GM19455 (cell line): ENCODE data around the gene GAS7.

ENCODE experiments used
- ATAC-seq: cut with Tn5 transposase; IDR thresholded peaks from one replicate; pipeline ENCODE4 v1.9.1; 2021; ENCODE audit not compliant: unreplicated experiment

Gene GAS7

DNA sequence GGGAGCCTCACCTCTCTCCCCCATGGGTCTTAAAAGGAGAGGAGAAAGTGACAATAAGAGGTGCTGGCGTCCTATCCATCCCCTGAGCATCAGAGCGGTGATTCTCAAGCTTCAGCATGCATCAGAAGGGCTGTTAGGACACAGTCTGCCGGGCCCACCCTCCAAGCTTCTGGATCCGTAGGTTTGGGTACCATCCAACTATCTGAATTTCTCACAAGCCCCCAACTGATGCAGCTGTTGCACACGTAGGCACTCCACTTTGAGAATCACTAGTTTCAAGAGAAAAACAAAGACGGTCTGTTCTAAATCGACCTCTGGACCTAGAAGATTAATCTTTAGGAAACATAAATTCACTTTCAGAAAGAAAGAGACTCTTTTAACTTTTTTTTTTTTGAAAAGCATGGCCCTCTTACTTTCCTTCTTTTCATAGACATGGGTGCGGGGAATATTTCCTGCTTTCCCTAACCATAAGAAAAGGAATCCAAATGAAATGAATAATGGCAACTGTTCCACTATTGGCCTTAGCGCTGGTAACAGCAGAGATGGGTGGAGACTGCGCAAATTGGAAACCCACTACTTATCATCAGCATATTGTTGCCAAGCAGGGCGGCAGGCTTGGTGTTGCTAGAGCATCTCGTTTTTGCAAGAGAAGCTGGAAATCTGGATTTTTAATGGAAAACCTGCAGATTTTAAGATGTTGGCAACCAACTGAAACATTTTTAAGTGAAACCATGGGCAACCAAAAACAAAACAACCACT is 144.4 kb downstream of the GAS7 start:
- no peak for ATAC-seq

DNA sequence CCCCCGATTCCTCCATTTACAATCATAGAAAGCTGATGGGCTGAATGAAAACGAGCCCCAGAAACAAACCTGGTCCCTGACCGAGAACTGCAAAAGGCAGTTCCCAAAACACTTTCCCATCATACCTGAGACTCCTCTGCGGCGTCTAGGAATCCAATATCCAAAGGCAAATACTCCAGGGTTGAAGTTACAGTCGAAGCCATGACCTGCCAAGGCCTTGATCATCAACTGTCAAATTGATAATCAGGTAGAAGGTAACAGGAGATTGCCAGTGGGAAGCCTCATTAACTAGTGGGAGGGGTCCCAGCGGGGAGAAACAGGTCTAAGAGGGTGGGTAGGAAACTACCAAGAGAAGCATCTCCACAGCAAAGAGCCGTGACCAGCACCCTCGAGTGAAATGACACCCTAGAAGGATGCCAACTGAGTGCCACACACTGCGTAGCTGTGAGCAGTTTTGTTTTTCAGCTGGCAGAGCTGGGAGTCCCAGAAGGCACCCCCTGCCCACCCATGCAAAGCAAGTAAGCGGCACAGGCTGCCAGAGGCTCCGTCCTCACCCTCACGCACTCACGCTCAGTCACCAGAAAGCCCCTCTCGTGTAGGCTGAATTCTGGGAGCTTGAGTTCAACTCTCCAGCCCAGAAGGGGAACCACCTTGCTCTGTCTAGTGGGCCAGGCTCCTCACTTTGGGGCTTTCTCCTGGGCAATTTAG is 146.1 kb downstream of the GAS7 start:
- no peak for ATAC-seq

DNA sequence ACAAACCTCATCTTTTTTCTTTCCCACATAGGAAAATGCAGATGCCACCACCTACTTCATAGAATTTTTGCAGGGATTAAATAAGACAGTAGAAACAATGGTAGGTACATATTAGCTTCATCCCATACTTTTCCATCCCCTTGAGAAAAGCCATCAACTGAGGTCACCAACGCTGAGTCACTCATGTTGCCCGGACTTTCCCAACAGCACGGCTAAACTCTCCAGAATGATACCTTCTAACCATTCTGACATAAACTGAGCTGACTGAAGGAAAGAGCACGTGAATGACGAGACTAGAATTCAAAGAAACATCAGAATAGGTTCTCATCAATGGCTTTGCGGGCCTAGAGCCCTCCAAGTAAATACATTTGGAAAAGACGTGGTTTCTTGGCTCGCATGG is 147.3 kb downstream of the GAS7 start:
- ATAC-seq: no peak

DNA sequence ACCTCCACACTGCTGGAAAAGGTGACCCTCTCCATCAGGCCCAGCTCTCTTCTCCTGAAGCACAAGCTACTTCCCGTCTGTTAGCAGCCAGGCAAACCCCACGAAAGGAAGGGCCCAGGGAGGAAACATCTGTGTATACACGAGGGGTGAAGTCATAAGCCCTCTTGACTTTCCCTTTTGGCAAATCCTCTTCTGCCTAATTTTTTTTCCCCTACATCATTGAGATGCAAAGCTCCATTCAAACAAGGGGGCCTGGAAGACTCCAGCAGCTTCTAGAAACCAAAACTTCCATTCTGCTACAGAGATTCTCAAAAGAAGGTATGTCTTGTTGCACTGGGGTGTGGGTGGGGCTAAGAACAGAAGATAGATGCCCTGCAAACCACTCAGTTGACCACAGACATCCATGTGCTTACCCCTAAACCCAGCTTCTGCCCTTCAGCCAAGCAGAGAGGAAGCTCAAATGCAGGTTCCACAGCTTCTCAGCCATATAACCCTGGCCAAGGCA is 147.8 kb downstream of the GAS7 start:
- peak; percentile 43 for ATAC-seq

GRCh38 chr17:10048629-10049350 is 149.6 kb downstream of the GAS7 start:
- ATAC-seq: no peak

DNA sequence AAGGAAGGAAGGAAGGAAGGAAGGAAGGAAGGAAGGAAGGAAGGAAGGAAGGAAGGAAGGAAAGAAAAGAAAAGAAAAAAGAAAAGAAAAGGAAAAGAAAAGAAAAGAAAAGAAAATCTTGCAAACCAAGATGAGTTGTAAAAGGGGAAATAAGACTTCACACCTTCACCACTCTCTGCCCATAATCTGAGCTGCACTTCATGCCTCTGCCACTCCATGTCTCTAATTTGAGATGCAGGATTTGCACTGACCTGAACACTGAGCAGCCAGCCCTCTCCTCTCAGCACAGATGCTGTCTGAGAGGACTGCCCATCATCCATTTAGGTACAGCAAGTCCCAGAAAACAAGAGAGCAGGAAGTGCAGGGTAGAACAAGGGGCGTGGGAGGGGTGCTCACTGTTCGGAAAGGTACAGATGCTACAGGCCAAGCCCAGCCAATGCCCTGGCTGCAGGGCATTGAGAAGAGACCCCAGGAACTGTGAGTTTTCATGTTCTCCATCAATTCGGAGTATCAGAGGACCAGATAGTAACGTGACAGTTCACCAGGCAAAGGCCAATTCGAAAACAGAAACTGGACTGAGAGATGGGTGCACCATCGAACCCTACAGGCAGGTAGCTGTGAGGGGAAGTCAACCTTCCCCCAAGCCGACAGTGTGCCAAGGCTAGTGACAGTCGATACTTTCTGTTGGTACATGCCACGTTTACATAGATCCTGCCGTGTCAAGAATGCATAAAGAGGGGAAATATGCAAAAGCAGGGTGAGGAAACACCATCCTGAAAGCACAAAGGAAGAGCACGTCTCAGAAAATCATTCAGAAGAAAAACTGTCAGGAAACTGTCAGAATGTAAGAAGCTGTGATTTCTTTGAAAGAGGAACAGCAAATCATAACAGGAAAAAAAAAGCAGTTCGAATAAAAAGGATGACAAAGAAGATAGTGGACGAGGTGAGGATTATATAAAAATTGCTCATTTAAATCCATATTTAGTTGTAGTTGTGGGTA is 151.3 kb downstream of the GAS7 start:
- no peak for ATAC-seq

- ATAC-seq: no peak
Observed at GRCh38 chr17:10045871-10046658, 152.3 kb downstream of the GAS7 start.

DNA sequence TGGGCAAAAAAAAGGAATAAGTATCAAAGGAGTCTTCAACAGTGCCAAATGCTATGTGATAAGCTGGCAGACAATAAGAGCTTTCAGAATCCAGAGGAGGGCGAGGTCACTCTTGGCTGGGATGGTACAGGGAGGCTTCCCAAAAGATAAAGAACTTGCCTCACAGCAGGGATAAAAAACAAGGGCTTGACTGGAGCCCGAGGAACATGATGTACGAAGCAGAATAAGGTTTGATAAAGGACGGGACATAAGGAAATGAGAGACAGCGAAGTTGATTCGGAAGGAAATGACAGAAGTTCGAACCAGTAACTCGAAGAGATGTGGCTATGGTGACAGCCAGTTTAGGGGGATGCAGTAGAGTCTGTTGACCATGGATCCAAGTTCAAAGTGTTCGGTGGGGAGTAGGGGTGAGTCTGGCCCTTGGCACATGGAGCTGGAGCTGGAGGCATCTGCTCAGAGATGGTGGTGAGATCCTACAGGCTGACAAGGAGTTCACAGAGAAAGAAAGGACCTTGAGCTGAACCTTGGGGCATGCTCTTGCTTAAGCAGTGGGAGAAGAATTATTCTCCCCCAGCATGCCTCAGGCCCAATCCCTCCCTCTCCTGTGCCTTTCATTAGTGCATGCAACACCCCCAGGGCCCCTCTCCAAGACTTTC is 155.7 kb downstream of the GAS7 start:
- ATAC-seq: no peak

DNA sequence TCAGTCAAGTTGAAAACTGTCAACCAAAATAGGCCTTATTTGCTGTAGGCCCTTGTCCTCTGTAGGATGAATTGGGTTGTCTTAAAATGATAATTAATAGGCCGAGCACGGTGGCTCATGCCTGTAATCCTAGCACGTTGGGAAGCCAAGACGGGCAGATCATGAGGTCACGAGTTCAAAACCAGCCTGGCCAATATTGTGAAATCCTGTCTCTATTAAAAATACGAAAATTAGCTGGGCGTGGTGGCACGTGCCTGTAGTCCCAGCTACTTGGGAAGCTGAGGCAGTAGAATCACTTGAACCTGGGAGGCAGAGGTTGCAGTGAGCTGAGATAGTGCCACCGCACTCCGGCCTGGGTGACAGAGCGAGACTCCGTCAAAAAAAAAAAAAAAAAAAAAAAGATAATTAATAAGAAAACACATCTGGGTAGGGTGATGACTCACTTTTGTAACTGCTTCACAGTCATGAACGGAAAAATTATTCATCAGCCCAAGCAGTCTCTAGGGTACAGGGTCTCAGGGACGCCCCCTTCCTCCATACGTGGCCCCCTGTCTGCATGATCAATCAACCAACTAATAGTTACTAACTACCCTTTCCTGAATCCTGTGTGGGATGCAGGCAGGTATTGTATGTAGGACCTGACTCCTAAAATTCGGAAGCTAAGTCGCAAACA is 156.4 kb downstream of the GAS7 start:
- no peak for ATAC-seq

DNA sequence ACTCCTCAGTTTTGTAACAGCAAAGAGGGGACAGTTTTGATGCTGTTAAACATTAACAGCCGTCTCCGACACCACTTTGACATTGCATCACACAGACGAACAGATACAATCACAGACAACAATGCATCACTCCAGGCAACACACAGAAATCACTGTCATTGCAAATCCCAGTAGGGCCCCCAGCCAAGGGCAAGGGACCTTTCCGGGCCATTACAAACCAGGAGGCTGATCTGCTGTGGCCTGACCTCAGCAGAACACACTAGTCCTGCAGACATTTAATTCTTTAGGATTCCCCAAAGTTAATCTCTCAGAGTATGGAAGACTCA is 157.2 kb downstream of the GAS7 start:
- peak; percentile 5 for ATAC-seq

DNA sequence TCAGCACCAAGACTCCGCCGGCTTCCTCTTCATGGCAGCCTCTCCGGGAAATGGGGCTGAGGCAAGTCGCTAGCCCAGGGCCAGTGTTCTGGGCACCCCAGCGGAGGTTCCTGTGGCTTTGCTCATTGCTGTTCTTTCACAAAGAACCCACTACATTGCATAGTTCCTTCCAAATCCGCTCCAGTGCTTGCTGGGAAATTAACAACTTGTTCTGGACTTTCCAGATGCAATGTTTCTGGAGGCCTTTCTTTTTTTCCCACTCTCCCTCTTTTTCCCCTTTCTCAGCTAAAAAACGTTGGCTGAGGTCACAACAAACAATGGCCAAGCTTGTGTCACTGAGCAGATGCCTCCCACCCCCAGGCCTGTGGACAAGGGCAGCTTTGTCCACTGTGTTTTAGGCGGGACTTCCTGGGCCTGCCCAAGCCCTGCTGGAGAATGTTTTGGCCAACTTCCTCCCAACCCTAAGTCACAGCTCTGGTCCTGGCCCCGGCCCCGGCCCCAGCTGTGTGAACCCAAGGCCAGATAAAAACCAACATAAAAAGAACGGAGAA is 161.8 kb downstream of the GAS7 start:
- ATAC-seq: no peak

GRCh38 chr17:10035885-10036284 is 162.5 kb downstream of the GAS7 start:
- ATAC-seq: no peak

DNA sequence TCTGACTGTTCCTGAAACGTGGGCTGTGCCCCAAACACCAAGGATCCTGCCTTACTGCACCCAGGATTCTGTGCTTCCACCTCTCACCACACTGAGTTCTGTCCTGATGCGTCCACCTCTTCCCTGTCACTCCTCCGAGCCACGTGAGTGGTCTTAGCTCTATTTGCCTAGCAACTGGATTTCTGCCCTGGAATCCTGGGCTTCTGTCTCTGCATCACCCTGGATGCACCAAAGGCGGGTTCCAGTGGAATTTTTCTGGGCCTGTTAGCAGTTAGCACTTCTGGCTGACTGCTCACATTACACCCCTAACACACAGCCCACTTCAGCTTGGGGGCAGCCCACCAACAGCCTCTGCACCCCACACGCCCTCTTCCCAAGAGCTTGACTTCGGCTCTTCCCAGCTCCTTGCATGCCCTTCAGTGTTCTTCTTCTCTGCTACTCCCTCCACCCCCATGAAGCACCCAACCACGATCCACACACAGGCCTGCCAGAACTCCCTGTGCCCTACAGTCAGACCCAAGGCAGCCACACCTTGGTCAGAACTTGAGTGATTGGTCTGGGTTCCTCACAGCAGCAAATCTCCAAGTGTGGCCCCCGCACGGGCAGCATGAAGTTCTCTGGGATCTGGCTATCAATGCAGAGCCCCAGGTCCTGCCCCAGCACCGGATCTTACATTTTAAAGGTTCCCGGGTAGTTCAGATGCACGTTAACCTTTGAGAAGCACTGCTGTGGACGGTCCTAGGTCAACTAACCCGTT is 163.5 kb downstream of the GAS7 start:
- no peak for ATAC-seq

- ATAC-seq: no peak
Observed at GRCh38 chr17:10033959-10034358, 164.4 kb downstream of the GAS7 start.

GRCh38 chr17:10033449-10033848 is 165.0 kb downstream of the GAS7 start:
- no peak for ATAC-seq

DNA sequence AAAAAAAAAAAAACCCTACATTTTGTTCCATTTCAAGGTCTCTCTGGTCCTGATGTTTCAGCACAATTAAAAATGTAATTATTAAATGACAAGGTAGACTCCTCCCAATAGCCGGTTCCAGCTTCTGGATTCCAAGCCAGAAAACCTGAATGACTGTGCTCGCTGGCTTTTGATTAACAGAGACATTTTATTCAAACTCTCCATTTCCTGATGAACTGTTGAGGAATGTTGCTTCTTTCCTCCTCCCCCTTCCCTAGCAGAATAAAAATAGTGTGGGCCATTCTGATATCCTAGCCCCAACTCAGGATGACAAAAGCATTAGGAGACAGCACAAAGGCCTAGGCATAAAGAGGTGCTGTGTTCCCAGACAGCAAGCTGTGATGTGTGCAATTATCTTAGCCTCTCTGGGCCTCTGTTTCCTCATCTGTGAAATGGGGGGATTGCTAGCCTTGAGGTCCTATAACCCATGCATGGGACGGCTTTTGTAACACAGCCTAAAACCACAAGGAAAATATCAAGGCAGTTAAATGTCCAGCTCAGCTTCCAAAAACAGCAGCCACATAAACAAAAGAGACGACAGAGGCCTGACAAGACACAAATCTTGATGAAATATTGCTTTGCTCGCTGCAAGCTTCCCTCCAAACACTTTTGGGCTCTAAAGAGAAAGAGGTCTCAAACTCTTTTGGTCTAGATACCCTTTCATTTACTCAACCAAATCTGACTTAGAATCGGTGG is 166.1 kb downstream of the GAS7 start:
- ATAC-seq: no peak

GRCh38 chr17:10031606-10032005 is 166.8 kb downstream of the GAS7 start:
- ATAC-seq: no peak
